NB4 (cell line): ENCODE results near the gene KRT32.

ENCODE experiments used
- MYC ChIP-seq: IDR thresholded peaks from 2 replicates; pipeline ENCODE4 v1.6.1; 2011; ENCODE audit warnings: low read depth, low read length
- POLR2A ChIP-seq: IDR thresholded peaks from 2 replicates; pipeline ENCODE4 v1.6.1; 2011; ENCODE audit warnings: mild to moderate bottlenecking; ENCODE audit not compliant: insufficient read length; ENCODE audit errors: extremely low read depth
- TF ChIP-seq, protein P1 (sequence below): IDR thresholded peaks from 2 replicates; pipeline ENCODE4 v1.6.1; 2011; ENCODE audit warnings: low read depth, low read length
- TF ChIP-seq, protein P2 (sequence below): IDR thresholded peaks from one replicate; pipeline ENCODE4 v1.5.1; 2012; ENCODE audit warnings: low read depth, low read length

DNA sequence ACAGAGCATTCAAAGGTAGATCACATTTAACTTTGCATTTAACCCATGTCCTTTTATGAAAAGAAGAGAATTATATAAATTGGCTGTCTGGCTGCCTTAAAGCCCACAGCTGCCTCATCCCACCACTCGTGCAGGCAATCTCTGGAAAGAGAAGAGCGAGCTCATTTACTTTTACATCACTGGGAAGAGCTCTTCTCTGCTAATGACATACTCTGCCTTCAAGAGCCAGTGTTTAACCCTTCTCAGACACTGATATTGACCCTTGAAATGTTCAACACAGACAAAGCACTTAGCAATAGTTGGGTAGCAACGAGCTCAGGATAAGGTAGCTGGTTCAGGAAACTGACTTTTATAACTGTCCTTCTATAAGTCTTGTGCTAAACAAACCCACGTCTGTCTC lies 33.2 kb downstream of the KRT32 start:
- TF ChIP-seq, protein P1, sequence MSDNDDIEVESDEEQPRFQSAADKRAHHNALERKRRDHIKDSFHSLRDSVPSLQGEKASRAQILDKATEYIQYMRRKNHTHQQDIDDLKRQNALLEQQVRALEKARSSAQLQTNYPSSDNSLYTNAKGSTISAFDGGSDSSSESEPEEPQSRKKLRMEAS, result no peak
- no peak for TF ChIP-seq POLR2A
- TF ChIP-seq, protein P2, sequence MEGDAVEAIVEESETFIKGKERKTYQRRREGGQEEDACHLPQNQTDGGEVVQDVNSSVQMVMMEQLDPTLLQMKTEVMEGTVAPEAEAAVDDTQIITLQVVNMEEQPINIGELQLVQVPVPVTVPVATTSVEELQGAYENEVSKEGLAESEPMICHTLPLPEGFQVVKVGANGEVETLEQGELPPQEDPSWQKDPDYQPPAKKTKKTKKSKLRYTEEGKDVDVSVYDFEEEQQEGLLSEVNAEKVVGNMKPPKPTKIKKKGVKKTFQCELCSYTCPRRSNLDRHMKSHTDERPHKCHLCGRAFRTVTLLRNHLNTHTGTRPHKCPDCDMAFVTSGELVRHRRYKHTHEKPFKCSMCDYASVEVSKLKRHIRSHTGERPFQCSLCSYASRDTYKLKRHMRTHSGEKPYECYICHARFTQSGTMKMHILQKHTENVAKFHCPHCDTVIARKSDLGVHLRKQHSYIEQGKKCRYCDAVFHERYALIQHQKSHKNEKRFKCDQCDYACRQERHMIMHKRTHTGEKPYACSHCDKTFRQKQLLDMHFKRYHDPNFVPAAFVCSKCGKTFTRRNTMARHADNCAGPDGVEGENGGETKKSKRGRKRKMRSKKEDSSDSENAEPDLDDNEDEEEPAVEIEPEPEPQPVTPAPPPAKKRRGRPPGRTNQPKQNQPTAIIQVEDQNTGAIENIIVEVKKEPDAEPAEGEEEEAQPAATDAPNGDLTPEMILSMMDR, result no peak
- no peak for TF ChIP-seq MYC
